Stomach smooth muscle (tissue), 2 donors: ENCODE results near the gene IFI16.
A peak's percentile ranks its signal among the peaks of the same experiment; 100 is the strongest.

Source experiments
- H3K27ac ChIP-seq: one replicate; pipeline ENCODE4 v1.7.0; 2013; ENCODE audit warnings: mild to moderate bottlenecking, low read length, inconsistent platforms
- H3K27me3 ChIP-seq, 2 donors: one replicate each; pipeline ENCODE4 v1.7.0; 2013; ENCODE audit warnings: low read length in 2 of 2; ENCODE audit not compliant: insufficient read depth in 2 of 2, control insufficient read depth in 1 of 2
- H3K36me3 ChIP-seq, 2 donors: one replicate each; pipeline ENCODE4 v1.7.0; 2013; ENCODE audit warnings: low read length in 2 of 2; ENCODE audit not compliant: control insufficient read depth in 2 of 2, insufficient read depth in 2 of 2
- H3K4me1 ChIP-seq: one replicate; pipeline ENCODE4 v1.7.0; 2013; ENCODE audit warnings: low read length; ENCODE audit not compliant: control insufficient read depth, insufficient read depth
- H3K4me3 ChIP-seq, 2 donors: one replicate each; pipeline ENCODE4 v1.7.0; 2013; ENCODE audit warnings: low read length in 2 of 2
- H3K9ac ChIP-seq, 2 donors: one replicate each; pipeline ENCODE4 v1.7.0; 2013; ENCODE audit warnings: low read length in 2 of 2, mild to moderate bottlenecking in 1 of 2
- H3K9me3 ChIP-seq, 2 donors: one replicate each; pipeline ENCODE4 v1.7.0; 2013; ENCODE audit warnings: low read length in 2 of 2; ENCODE audit not compliant: control insufficient read depth in 2 of 2
- donor health status: healthy.
- donor health status: Pancreatic carcinoma.

IFI16 gene

DNA sequence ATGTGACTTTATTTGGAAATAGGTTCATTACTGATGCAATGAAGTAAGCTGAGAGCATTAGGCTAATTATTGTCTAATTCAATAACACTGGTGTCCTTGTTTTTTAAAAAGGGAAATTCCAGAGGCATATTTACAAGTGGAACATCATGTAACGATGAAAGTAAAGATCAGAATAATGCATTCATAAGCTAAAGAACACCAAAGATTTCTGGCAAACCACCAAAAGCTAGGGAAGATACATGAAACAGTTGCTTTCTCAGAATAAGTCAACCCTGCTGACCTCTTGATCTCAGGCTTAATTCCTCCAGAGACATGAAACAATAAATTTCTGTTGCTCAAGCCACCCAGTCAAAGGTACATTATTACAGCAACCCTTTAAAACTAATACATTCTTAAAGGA lies 20.3 kb upstream of the IFI16 start:
- no peak overlapping the region for H3K27ac ChIP-seq
- H3K27me3 ChIP-seq, result no peaks in the 10 kb centered on the region
- H3K36me3 ChIP-seq, result no peaks in the 10 kb centered on the region
- no peak overlapping the region for H3K4me3 ChIP-seq
- no peaks in the 10 kb centered on the region for H3K4me1 ChIP-seq
- H3K9ac ChIP-seq, result no peak overlapping the region
- peaks cover 0 to 3% of the 10 kb centered on the region in 2 donors for H3K9me3 ChIP-seq

DNA sequence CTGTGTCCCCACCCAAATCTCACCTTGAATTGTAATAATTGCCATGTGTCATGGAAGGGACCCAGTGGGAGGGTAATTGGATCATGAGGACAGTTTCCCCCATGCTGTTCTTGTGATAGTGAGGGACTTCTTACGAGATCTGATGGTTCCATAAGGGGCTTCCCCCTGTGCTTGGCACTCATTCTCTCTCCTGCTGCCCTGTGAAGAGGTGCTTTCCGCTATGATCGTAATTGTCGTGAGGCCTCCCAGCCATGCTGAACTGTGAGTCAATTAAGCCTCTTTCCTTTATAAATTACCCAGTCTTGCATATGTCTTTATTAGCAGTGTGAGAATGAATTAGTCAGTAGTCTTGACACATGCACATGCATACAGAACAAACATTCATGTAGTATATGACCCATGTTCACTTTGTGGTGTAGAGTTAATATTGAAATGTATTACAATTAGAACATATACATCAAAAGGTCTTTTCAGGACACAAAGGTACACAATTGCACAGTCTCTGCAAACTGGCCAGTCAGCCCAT lies 16.9 kb upstream of the IFI16 start:
- Histone ChIP-seq H3K27ac (no peak overlapping the region), H3K4me3 (no peak overlapping the region), H3K4me1 (no peaks in the 10 kb centered on the region), H3K9ac (no peak overlapping the region), H3K9me3 (peaks cover 0 to 8% of the 10 kb centered on the region in 2 donors), H3K36me3 (no peaks in the 10 kb centered on the region), H3K27me3 (no peaks in the 10 kb centered on the region)

DNA sequence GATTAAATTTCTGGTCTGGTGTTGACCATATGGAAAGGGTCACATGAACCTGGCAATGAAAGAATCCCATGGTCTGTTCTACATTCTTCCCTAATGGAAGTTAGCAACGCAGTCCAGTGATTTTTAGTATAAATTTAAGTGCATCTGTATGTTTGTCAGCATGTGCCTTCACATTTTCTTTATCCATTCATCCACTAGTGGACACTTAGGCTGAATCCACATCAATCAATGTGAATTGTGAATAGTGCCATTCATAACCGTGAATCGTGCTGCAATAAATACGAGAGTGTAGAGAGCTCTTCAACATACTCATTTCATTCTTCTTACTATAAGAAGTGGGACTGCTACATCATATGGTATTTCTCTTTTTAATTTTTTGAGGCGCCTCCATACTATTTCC lies 12.7 kb upstream of the IFI16 start:
- H3K27ac ChIP-seq, result no peak overlapping the region
- no peaks in the 10 kb centered on the region for H3K27me3 ChIP-seq
- H3K9ac ChIP-seq, result no peak overlapping the region
- no peaks in the 10 kb centered on the region for H3K4me1 ChIP-seq
- no peak overlapping the region for H3K4me3 ChIP-seq
- no peaks in the 10 kb centered on the region for H3K36me3 ChIP-seq
- H3K9me3 ChIP-seq, result peaks cover 0 to 8% of the 10 kb centered on the region in 2 donors

DNA sequence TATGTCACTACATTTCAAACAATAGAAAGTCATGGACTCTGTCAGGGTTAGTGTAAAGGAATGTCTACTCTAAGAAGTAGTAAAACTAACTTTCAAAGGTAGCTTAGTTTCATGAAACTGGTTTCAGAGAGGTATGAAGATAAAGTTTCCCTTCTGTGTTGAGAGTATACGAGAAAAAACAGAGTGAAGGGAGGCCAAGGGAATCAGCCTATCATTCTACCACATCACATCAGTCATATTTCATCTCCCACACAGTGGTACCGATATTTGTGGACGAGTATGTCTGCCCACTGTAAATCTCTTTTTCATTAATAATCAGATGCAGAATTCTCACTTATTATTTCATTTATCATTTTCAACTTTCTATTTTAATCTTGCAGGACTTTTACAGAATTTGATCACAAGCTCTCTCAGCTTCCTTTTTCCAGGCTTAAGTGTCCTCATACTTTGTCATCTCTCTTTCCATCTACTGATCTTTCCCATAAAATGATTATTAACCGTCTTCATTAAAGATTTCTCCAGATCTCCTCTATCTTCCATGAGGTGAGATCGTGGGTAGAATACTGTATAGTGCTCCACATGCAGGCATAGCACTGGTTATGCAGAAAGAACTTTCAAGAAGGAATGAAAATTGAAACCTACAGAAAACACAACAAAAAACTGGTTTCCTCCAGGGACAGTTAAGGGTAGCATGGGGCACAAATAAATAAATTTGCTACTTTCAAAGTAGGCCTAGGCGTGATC lies 11.5 kb upstream of the IFI16 start:
- no peak overlapping the region for H3K27ac ChIP-seq
- H3K9ac ChIP-seq, result peak overlapping the region in 1 of 2 donors; percentile 56

DNA sequence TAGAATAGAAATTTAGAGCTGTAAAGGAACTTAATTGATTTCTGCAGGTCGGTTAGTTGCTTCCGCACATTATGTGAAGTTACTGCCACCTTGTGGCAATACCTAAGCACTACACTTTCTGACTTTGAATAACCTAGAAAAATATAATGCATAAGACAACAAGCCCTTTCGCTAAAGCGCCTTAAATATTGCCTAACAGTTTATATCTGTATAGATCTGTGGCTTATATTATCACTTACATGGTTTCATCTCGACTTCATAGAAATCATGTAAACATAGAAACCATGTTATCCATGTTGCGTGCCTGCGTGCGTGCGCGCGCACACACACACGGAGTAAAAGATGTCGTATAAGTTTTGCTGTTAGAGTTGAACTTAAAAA lies 10.9 kb upstream of the IFI16 start:
- no peaks in the 10 kb centered on the region for H3K4me1 ChIP-seq

More for the DNA sequence above, 11.5 kb upstream of the IFI16 start:
- Histone ChIP-seq H3K9me3 (peaks cover 0 to 8% of the 10 kb centered on the region in 2 donors), H3K4me1 (no peaks in the 10 kb centered on the region), H3K4me3 (peak overlapping the region; percentile 54 to 72), H3K27me3 (no peaks in the 10 kb centered on the region), H3K36me3 (no peaks in the 10 kb centered on the region)

DNA sequence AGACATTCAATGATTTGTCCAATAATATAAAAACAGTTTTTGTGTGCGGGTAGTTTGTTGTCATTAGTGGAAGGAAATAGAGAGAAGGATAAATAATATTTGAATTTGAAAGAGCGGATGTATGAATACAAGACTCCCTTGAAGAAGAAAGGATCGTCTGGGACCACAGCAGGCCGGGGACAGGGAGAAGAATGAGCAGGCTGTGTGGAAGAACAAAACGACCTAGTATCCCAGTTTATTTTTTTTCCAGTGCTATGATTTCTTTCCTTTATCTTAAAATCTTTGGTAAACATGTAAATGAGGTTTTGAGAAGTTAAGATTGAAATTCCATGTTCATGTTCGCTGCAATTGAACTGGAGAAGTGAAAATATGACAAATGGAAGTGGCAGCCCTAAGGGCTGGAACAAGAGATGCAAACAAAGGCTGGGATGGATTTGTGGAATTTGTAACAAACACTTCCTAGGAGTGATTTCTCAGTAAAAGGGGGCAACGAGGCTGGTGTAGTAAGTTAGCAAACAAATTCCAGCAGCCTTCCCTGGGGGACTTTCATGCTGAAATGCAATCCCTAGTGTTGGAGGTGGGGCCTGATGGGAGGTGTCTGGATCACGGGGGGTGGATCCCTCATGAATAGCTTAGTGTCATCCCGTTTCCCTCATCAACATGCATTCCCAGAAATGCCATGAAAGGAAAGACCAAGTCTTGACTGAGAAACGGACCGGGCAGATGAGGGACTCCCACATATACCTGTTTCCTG lies 10.2 kb upstream of the IFI16 start:
- H3K9me3 ChIP-seq, result peaks cover 0 to 4% of the 10 kb centered on the region in 2 donors
- H3K4me3 ChIP-seq, result peak overlapping the region; percentile 58 to 72
- peak overlapping the region; percentile 43 to 56 for H3K9ac ChIP-seq

More for the DNA sequence above, 10.9 kb upstream of the IFI16 start:
- H3K9me3 ChIP-seq, result peaks cover 0 to 4% of the 10 kb centered on the region in 2 donors
- H3K27ac ChIP-seq, result no peak overlapping the region
- H3K9ac ChIP-seq, result peak overlapping the region; percentile 13 to 56
- no peaks in the 10 kb centered on the region for H3K27me3 ChIP-seq
- H3K4me3 ChIP-seq, result peak overlapping the region; percentile 54 to 72
- no peaks in the 10 kb centered on the region for H3K36me3 ChIP-seq

DNA sequence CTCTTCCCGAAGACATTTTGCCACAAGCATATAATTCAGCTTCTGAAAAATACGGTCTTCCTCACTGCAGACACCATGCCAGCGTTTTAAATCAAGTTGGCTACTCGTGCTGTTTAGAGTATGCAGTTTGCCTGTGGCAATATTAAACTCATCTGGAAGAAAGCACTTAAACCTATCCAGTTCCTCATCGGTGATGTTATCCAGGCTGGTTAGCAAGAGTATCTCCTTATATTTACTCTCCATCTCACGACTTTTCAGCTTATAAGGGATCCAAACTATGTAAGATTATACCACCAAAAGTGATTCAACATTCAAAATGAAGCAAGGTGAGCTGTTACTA lies 9.7 kb upstream of the IFI16 start:
- Histone ChIP-seq H3K27ac (peak overlapping the region; percentile 75), H3K4me3 (peak overlapping the region; percentile 58 to 72), H3K9me3 (peaks cover 0 to 1% of the 10 kb centered on the region in 2 donors), H3K9ac (peak overlapping the region; percentile 43 to 56), H3K36me3 (no peaks in the 10 kb centered on the region), H3K4me1 (no peaks in the 10 kb centered on the region), H3K27me3 (no peaks in the 10 kb centered on the region)

More for the DNA sequence above, 10.2 kb upstream of the IFI16 start:
- H3K27ac ChIP-seq, result peak overlapping the region; percentile 75
- no peaks in the 10 kb centered on the region for H3K4me1 ChIP-seq
- no peaks in the 10 kb centered on the region for H3K27me3 ChIP-seq
- no peaks in the 10 kb centered on the region for H3K36me3 ChIP-seq

DNA sequence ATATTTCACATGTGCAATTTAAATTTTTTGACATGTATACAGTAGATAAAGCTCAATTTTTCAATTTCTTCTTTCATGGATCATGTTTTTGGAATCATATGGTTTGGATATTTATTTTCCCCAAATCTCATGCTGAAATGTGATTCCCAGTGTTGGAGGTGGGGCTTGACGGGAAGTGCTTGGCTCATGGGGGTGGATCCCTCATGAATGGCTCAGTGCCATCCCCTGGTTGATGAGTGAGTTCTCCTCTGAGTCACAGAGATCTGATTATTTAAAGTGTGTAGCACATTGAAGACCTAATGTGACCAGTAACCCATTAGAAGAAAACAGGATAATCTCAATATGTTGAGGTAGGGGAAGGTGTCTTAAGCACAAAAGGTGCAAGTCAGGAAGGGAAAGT lies 9.1 kb upstream of the IFI16 start:
- H3K27ac ChIP-seq, result peak overlapping the region; percentile 75
- H3K9ac ChIP-seq, result peak overlapping the region in 1 of 2 donors; percentile 56
- no peaks in the 10 kb centered on the region for H3K4me1 ChIP-seq
- H3K36me3 ChIP-seq, result no peaks in the 10 kb centered on the region
- peak overlapping the region; percentile 58 to 72 for H3K4me3 ChIP-seq
- H3K9me3 ChIP-seq, result no peaks in the 10 kb centered on the region
- no peaks in the 10 kb centered on the region for H3K27me3 ChIP-seq

DNA sequence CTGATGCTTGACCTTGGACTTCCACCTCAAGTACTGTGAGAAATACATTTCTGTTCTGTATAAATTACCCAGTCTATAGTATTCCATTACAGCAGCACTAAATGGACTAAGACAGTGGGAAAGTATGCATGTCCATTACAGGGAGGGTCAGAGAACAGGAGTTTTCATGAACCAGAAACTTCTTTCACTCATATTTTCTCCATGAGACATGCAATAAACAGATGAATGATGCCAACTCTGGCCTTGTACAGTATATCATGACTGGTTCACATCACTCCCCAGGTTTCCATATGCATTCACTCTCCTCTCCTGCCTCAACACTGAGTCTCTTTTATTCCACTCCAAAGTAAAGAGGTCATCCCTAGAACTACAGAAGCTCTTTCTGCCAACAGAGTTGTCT lies 4.5 kb upstream of the IFI16 start:
- H3K9ac ChIP-seq, result no peak overlapping the region
- H3K4me1 ChIP-seq, result no peaks in the 10 kb centered on the region
- H3K36me3 ChIP-seq, result no peaks in the 10 kb centered on the region
- H3K27ac ChIP-seq, result peak overlapping the region; percentile 50
- H3K27me3 ChIP-seq, result no peaks in the 10 kb centered on the region
- no peak overlapping the region for H3K4me3 ChIP-seq
- no peaks in the 10 kb centered on the region for H3K9me3 ChIP-seq

DNA sequence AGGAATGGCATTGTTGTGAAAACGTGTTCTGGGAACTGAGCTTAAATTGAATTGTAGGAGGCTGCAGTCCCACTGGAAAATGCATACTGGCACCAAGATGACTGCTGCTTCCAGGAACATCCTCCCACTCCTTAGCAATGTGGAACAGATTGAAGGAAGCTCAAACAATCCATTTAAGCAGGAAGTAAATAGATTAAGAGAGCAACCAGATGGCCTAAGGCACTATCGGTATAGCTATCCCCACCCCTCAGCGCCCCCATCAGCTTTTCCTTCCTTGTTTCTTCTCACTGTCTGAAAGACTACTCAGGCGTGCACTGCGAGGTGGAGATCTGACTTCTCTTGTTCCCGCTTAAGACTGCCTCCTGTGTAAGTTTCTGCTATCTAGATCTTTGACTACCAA lies 4.0 kb upstream of the IFI16 start:
- Histone ChIP-seq H3K9me3 (no peaks in the 10 kb centered on the region), H3K27me3 (no peaks in the 10 kb centered on the region), H3K36me3 (no peaks in the 10 kb centered on the region), H3K27ac (peak overlapping the region; percentile 50), H3K4me1 (no peaks in the 10 kb centered on the region), H3K4me3 (no peak overlapping the region), H3K9ac (no peak overlapping the region)
